Loucy (cell line): ENCODE data around the gene ZDHHC14.

Experiments
- EZH2phosphoT487 ChIP-seq: fragments of 200-600 bp; IDR thresholded peaks from 2 replicates; pipeline ENCODE4 v1.6.1; 2018; ENCODE audit warnings: antibody characterized with exemption, mild to moderate bottlenecking, moderate library complexity, borderline replicate concordance
- TF ChIP-seq, protein P1 (sequence below): fragments of 200-600 bp; sonication (generic); conservative IDR thresholded peaks from 2 replicates; pipeline ENCODE4 v1.5.1; 2014; ENCODE audit warnings: mild to moderate bottlenecking, antibody characterized with exemption, low read length

DNA sequence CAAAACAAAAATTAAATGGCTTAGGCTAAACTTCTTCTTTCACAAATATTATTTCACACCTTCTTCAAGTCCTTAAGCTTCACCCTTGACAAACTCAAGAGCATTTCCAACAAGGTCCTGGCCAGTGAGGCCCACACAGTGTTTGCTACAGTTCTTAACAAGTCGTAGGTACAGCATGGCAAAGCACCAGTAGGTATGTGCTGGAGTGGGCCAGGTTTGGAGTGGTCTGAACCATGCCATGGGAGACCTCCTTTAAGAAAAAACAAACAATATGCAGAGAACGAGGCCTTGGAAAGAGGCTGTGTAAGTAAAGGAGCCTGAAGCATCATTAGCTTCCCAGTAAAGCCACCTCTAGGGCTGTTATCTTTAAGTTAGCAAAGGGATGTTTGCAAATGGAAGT lies 287.7 kb downstream of the ZDHHC14 start:
- TF ChIP-seq, protein P1, sequence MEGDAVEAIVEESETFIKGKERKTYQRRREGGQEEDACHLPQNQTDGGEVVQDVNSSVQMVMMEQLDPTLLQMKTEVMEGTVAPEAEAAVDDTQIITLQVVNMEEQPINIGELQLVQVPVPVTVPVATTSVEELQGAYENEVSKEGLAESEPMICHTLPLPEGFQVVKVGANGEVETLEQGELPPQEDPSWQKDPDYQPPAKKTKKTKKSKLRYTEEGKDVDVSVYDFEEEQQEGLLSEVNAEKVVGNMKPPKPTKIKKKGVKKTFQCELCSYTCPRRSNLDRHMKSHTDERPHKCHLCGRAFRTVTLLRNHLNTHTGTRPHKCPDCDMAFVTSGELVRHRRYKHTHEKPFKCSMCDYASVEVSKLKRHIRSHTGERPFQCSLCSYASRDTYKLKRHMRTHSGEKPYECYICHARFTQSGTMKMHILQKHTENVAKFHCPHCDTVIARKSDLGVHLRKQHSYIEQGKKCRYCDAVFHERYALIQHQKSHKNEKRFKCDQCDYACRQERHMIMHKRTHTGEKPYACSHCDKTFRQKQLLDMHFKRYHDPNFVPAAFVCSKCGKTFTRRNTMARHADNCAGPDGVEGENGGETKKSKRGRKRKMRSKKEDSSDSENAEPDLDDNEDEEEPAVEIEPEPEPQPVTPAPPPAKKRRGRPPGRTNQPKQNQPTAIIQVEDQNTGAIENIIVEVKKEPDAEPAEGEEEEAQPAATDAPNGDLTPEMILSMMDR, result no peak
- TF ChIP-seq EZH2phosphoT487, result no peak
